ENCODE data around the gene COQ9.
"Not testable (repeated sequence)": the region's sequence is repeated elsewhere in the genome, so short reads cannot be mapped to it uniquely, and the experiment has no call there.

COQ9 gene

GRCh38 chr16:57485916-57486857 is 38.9 kb downstream of the COQ9 start, which contains the start of gene DOK4:
Gene DOK4 (minus strand): TSS chr16:57486493. CDS start chr16:57479507, 6,986 bp downstream.
- TF ChIP-seq CTCF (IDR thresholded peaks at IDR 0.05; ENCODE audit: insufficient read depth, low read depth, low read length, missing control alignments) = no peak

GRCh38 chr16:57486858-57487834 is 39.9 kb downstream of the COQ9 start:
- H3K4me3 ChIP-seq (ENCODE audit: low read depth, low read length) = peak overlapping the region; percentile 41
- peak; percentile 56 for DNase-seq (ENCODE audit: low read depth)
- no peak for TF ChIP-seq CTCF (IDR thresholded peaks at IDR 0.05; ENCODE audit: insufficient read depth, low read depth, low read length, missing control alignments)

More at GRCh38 chr16:57485916-57486857, 38.9 kb downstream of the COQ9 start, which contains the start of gene DOK4:
- peak; percentile 74 for DNase-seq (ENCODE audit: low read depth)
- peak within 1 kb of the TSS; percentile 62 for H3K4me3 ChIP-seq (ENCODE audit: low read depth, low read length)

GRCh38 chr16:57489229-57489628 is 42.0 kb downstream of the COQ9 start:
- no peak for TF ChIP-seq CTCF (IDR thresholded peaks at IDR 0.05; ENCODE audit: insufficient read depth, low read depth, low read length, missing control alignments)
- DNase-seq (ENCODE audit: low read depth) = no peak
- H3K4me3 ChIP-seq (ENCODE audit: low read depth, low read length) = no peak overlapping the region

- DNase-seq (ENCODE audit: low read depth) = no peak
- H3K4me3 ChIP-seq (ENCODE audit: low read depth, low read length) = no peak overlapping the region
- TF ChIP-seq CTCF (IDR thresholded peaks at IDR 0.05; ENCODE audit: insufficient read depth, low read depth, low read length, missing control alignments) = no peak
These were observed 46.5 kb downstream of the COQ9 start for GRCh38 chr16:57493767-57494166.

DNA sequence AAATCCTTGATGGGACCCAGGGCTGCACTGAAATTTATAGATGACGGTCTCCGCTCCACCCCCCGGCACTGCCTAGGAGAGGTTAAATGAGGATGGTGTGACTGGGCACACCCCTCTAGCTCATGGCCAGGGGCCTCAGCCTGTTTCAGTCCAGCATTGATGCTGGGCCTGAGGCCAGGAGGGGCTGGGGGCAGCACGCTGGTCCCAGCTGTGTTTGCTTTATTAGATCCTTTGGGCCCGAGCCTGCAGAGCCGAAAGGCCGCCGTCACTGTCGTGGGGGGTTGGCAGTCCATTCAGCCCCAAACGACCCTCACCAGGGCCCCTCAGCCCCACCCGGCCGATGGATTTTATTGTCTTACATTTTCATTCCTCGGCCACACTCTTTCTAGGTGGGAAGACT is 49.8 kb downstream of the COQ9 start:
- H3K4me3 ChIP-seq (ENCODE audit: low read depth, low read length) = no peak overlapping the region
- TF ChIP-seq CTCF (IDR thresholded peaks at IDR 0.05; ENCODE audit: insufficient read depth, low read depth, low read length, missing control alignments) = no peak
- DNase-seq (ENCODE audit: low read depth) = no peak

- TF ChIP-seq CTCF (IDR thresholded peaks at IDR 0.05; ENCODE audit: insufficient read depth, low read depth, low read length, missing control alignments) = no peak
- H3K4me3 ChIP-seq (ENCODE audit: low read depth, low read length) = no peak overlapping the region
- DNase-seq (ENCODE audit: low read depth) = no peak
These were observed 50.8 kb downstream of the COQ9 start for GRCh38 chr16:57498031-57498430.

GRCh38 chr16:57499941-57500340 is 52.7 kb downstream of the COQ9 start:
- not testable (repeated sequence) for H3K4me3 ChIP-seq (ENCODE audit: low read depth, low read length); DNase-seq (ENCODE audit: low read depth)
